KMS-11 (cell line): ENCODE data around the gene CRISPLD2.
"Not testable (repeated sequence)": the region's sequence is repeated elsewhere in the genome, so short reads cannot be mapped to it uniquely, and the experiment has no call there.

Experiments used
- H2AFZ ChIP-seq: fragments of 200-600 bp; sonication (generic); 2 replicates; pipeline ENCODE4 v1.6.1; 2016; ENCODE audit warnings: antibody characterized with exemption, mixed run types, low read depth
- H3K27ac ChIP-seq: fragments of 200-600 bp; sonication (generic); 2 replicates; pipeline ENCODE4 v1.6.1; 2016; ENCODE audit warnings: mild to moderate bottlenecking, mixed run types
- H3K27me3 ChIP-seq: fragments of 200-600 bp; sonication (generic); 2 replicates; pipeline ENCODE4 v1.6.1; 2017; ENCODE audit warnings: mild to moderate bottlenecking, low read depth, mixed run types, moderate library complexity; ENCODE audit not compliant: insufficient read depth
- H3K36me3 ChIP-seq: fragments of 200-600 bp; sonication (generic); 2 replicates; pipeline ENCODE4 v1.6.1; 2017; ENCODE audit warnings: mild to moderate bottlenecking, mixed run types; ENCODE audit not compliant: insufficient read depth
- H3K4me1 ChIP-seq: fragments of 200-600 bp; sonication (generic); 2 replicates; pipeline ENCODE4 v1.6.1; 2016; ENCODE audit warnings: mild to moderate bottlenecking, low read depth, mixed run types; ENCODE audit not compliant: poor library complexity, severe bottlenecking
- H3K4me2 ChIP-seq: fragments of 200-600 bp; sonication (generic); 2 replicates; pipeline ENCODE4 v1.7.0; 2016; ENCODE audit warnings: mild to moderate bottlenecking, mixed run types
- H3K4me3 ChIP-seq: fragments of 200-600 bp; sonication (generic); IDR thresholded peaks from 2 replicates; pipeline ENCODE4 v1.6.1; 2017; ENCODE audit warnings: low read depth, low read length, mixed read lengths; ENCODE audit not compliant: insufficient read depth
- H3K79me2 ChIP-seq: fragments of 200-600 bp; sonication (generic); 2 replicates; pipeline ENCODE4 v1.6.1; 2016; ENCODE audit warnings: low read depth, mixed run types; ENCODE audit not compliant: insufficient read depth
- H3K9ac ChIP-seq: fragments of 200-600 bp; sonication (generic); 2 replicates; pipeline ENCODE4 v1.6.1; 2016; ENCODE audit warnings: mild to moderate bottlenecking, mixed run types
- H4K20me1 ChIP-seq: fragments of 200-600 bp; sonication (generic); 2 replicates; pipeline ENCODE4 v1.6.1; 2016; ENCODE audit warnings: mild to moderate bottlenecking, mixed run types; ENCODE audit not compliant: insufficient read depth
- CTCF ChIP-seq: fragments of 200-600 bp; sonication (generic); conservative IDR thresholded peaks from 2 replicates; pipeline ENCODE4 v1.6.1; 2017; ENCODE audit warnings: low read depth, mild to moderate bottlenecking, antibody characterized with exemption, low read length, moderate library complexity, mixed read lengths

Gene CRISPLD2

GRCh38 chr16:84868829-84869472, 49.2 kb downstream of the CRISPLD2 start:
- no peak overlapping the region for H3K4me2 ChIP-seq
- H3K4me1 ChIP-seq = no peaks in the 10 kb centered on the region
- no peak overlapping the region for H3K9ac ChIP-seq
- no peaks in the 10 kb centered on the region for H3K36me3 ChIP-seq
- no peak overlapping the region for H3K27ac ChIP-seq
- no peak overlapping the region for H3K4me3 ChIP-seq
- peaks cover 89% of the 10 kb centered on the region for H3K27me3 ChIP-seq
- no peaks in the 10 kb centered on the region for H4K20me1 ChIP-seq
- no peaks in the 10 kb centered on the region for H3K79me2 ChIP-seq
- no peak for TF ChIP-seq CTCF
- no peak overlapping the region for H2AFZ ChIP-seq

- Histone ChIP-seq H3K4me2 (no peak overlapping the region), H3K27ac (no peak overlapping the region), H2AFZ (no peak overlapping the region), H3K36me3 (no peaks in the 10 kb centered on the region), H4K20me1 (no peaks in the 10 kb centered on the region), H3K4me3 (no peak overlapping the region), H3K9ac (no peak overlapping the region), H3K4me1 (no peaks in the 10 kb centered on the region), H3K27me3 (peaks cover 89% of the 10 kb centered on the region), H3K79me2 (no peaks in the 10 kb centered on the region)
- no peak for TF ChIP-seq CTCF
These were observed 49.7 kb downstream of the CRISPLD2 start for GRCh38 chr16:84869473-84869845.

- not testable (repeated sequence) for H3K36me3 ChIP-seq, H3K4me2 ChIP-seq, H3K27ac ChIP-seq, H4K20me1 ChIP-seq, H3K4me3 ChIP-seq, H2AFZ ChIP-seq, H3K4me1 ChIP-seq, H3K9ac ChIP-seq, H3K79me2 ChIP-seq
- H3K27me3 ChIP-seq = peaks cover 66% of the 10 kb centered on the region; the same call in 1 of the 2 replicates
These were observed 53.2 kb downstream of the CRISPLD2 start for GRCh38 chr16:84872971-84873370.

GRCh38 chr16:84874004-84874435, 54.2 kb downstream of the CRISPLD2 start:
- Histone ChIP-seq H3K27ac (no peak overlapping the region), H4K20me1 (no peaks in the 10 kb centered on the region), H3K36me3 (no peaks in the 10 kb centered on the region), H3K9ac (no peak overlapping the region), H3K27me3 (peaks cover 65% of the 10 kb centered on the region; the same call in 1 of the 2 replicates), H3K4me2 (no peak overlapping the region), H3K4me1 (no peaks in the 10 kb centered on the region), H2AFZ (no peak overlapping the region), H3K4me3 (no peak overlapping the region), H3K79me2 (no peaks in the 10 kb centered on the region)
- no peak for TF ChIP-seq CTCF

GRCh38 chr16:84874553-84874952, 54.8 kb downstream of the CRISPLD2 start:
- Histone ChIP-seq H3K36me3 (no peaks in the 10 kb centered on the region), H2AFZ (no peak overlapping the region), H3K4me3 (no peak overlapping the region), H3K4me2 (no peak overlapping the region), H3K4me1 (no peaks in the 10 kb centered on the region), H3K27ac (no peak overlapping the region), H3K79me2 (no peaks in the 10 kb centered on the region), H3K27me3 (peaks cover 64% of the 10 kb centered on the region; the same call in 1 of the 2 replicates), H4K20me1 (no peaks in the 10 kb centered on the region), H3K9ac (no peak overlapping the region)
- TF ChIP-seq CTCF = no peak
